ENCODE results near the gene ASGR2.
"Not testable (repeated sequence)": the region's sequence is repeated elsewhere in the genome, so short reads cannot be mapped to it uniquely, and the experiment has no call there.

Gene ASGR2, protein sequence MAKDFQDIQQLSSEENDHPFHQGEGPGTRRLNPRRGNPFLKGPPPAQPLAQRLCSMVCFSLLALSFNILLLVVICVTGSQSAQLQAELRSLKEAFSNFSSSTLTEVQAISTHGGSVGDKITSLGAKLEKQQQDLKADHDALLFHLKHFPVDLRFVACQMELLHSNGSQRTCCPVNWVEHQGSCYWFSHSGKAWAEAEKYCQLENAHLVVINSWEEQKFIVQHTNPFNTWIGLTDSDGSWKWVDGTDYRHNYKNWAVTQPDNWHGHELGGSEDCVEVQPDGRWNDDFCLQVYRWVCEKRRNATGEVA

DNA sequence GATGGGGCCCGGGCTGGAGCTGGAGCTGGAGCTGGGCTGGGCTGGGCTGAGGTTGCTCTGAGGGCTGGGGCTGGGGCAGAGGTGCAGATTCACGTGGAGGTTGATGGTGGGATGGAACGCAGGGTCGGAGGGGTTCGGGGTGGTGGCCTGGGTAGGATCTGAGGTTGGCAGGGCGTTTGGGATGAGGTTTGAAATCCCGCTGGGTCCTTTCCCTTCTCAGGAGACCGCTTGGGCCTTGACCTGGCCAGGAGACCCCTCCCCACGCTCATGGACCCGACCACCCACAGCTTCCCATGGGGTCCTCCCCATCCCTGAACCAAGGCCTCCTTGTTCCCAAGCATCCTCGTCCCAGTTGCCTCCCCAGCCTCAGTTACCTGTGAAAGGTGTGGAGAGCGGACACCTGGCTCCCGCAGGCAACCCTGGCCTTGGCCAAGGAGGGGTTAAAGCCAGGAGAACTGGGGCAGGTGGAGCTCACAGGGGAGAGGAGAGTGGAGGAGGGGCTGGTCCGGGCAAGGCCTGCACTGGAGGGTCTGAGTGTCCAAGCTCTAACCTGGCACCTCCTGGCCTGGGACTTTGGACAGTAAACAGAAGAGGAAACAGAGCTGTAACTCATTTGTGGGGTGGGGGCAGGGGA is at the start of gene ASGR2:
Gene ASGR2 (minus strand): TSS at position 582 of the 634 bp plus-strand sequence. CDS start 582 bp downstream, outside the sequence.
- no peak for DNase-seq (ENCODE audit: low read depth)

DNA sequence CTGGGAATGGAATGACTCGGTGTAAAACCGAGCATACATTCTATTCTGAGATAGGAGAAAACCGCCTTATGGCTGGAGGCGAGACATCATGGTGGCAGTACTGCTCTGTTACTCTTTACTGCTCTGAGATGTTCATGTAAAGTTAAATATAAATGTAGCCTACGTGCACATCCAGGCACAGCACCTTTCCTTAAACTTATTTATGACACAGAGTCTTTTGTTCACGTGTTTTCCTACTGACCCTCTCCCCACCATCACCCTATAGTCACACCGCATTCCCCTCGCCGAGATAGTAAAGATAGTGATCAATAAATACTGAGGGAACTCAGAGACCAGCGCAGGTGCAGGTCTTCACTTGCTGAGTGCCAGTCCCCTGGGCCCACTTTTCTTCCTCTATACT is 44.9 kb upstream of the ASGR2 start:
- not testable (repeated sequence) for DNase-seq (ENCODE audit: low read depth)

DNA sequence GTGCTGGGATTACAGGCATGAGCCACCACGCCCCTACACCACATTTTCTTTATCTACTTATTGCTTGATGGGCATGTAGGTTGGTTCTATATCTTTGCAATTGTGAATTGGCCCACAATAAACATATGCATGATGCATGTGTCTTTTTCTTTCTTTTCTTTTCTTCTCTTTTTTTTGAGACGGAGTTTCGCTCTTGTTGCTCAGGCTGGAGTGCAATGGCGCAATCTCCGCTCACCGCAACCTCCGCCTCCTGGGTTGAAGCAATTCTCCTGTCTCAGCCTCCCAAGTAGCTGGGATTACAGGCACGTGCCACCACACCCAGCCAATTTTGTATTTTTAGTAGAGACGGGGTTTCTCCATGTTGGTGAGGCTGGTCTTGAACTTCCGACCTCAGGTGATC is 43.8 kb upstream of the ASGR2 start:
- not testable (repeated sequence) for DNase-seq (ENCODE audit: low read depth)

DNA sequence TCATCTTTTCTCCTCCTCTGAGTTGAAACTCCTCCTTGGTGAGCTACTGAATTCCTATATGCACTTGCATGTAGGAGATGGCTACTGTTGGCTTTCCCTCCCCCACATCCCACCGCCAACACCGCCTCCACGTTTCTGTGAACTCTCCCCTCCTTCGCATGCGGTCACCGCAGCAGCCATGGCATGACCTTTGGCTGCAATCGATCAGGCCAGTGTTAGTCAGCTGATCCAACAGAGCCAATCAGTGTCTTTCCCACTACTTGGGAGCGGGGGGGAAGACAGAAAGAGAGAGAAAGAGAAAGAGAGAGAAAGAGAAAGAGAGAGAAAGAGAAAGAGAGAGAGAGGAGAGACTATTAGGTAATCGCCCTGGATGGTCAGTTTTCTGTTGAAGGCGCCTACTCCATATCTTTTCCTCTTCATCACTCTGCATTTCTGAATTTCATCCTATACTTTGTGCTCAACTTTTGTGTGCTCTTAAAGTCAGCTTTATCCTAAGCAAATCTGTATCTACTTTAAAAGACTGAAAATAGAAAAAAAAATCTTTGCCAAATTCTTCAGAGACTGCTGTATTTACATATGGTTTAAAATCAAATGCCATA is 41.8 kb upstream of the ASGR2 start:
- DNase-seq (ENCODE audit: low read depth) = no peak

DNA sequence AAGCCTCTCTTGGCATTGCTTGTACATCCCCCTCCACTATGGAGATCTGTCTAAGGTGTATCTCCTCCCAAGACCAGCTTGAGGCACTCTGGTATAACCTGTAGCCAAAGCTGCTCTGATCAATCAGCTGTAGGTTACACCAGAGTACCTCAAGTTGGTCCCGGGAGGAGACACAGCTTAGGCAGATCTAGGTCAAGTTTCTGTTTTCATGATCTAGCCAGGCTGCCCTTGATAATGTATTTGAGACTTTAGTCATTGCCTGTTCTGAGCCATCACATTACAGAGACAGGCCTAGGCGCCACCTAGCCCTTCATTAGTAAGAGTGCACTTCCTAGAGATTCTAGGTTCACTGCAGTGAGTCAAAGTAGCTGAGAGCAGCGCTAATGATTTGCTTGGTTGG is 33.1 kb upstream of the ASGR2 start:
- no peak for DNase-seq (ENCODE audit: low read depth)

DNA sequence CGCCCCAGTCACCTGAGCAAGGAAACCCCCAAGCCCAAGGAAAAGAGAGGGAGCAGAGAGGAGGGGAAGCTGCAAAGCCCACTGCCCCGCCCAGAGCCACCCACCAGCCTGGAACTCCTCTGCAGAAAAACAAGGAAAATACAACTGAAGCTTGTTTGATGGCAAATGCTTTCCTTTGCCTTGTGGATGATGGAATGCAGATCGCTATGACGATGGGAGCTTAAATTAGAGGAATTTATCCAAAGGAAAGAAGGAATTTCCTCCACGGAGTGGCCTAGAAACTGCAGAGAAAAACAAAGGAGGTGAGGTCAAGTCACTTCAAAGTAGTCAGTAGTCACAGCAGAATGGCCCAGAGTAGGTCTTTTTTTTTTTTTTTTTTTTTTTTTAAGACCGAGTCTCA is 31.5 kb upstream of the ASGR2 start:
- no peak for DNase-seq (ENCODE audit: low read depth)

DNA sequence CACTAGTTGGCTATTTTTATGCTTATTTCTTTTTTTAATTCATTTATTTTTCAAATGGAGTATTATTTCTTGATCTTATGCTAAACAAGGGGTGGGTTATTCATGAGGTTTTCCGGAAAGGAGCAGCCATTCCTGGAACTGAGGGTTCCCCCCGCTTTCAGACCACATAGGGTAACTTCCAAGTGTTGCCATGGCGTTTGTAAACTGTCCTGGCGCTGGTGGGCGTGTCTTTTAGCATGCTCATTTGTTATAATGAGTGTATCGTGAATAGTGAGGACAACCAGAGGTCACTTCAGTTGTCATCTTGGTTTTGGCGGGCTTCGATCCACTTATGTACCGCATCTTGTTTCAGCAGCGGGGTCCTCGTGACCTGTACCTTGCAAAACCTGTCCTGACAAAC is 29.6 kb upstream of the ASGR2 start:
- no peak for DNase-seq (ENCODE audit: low read depth)

DNA sequence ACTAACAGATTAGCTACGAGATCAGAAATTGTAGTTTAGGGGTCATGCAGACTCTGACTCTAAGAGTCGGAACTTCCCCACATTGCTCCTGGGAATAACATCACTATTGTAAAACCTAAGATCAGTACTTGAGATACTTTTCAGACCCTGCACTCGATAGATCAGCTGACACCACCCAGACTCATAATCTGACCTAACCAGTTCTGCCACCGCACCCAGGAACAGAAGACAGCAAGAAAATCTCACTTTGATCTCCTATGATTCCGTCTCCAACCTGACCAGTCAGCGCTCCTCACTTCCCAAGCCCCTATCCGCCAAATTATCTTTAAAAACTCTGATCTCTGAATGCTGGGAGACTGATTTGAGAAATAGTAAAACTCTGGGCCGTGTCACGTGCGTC is 27.2 kb upstream of the ASGR2 start:
- no peak for DNase-seq (ENCODE audit: low read depth)

DNA sequence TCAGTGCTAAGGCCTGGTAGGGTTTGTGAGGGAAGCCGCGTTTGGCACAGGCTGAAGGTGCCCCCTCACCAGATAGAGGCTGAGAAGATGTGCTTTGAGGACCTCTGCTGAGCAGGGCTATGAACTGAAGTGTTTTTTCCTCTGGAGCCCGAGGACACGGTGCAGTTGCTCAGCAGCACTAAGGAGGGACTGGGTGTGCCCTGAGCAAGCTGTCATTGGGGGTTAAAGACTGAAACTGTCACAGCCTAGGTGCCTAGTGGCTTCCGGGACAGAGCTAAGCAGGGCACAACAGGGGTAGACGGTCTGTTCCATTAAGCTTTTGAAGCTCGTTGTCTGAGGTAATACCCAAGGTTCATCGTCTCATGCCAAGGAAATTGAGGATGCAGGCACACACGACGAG is 24.8 kb upstream of the ASGR2 start:
- no peak for DNase-seq (ENCODE audit: low read depth)

DNA sequence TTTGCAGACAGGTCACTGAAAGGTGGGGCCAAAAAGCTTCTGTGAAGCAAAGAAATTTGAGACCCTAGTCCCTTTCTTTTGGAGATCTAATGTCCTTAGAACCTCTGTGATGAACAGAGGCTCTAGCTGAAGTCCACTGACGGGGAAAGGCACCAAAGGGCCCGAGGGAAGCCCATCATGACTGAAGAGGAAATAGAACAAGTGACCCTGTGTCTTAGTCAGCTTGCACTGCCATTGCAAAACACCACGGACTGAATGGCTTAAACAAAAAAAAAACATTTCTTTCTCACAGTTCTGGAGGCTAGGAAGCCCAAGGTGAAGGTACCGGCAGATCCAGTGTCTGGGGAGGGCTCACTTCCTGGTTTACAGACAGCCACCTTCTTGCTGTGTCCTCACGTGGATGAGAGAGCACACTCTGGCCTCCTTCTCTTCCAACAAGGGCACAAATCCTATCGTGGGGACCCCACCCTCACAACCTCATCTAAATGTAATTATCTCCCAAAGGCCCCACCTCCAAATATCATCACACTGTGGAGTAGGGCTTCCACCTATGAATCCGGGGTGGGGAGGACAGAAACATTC is 24.3 kb upstream of the ASGR2 start:
- no peak for DNase-seq (ENCODE audit: low read depth)

DNA sequence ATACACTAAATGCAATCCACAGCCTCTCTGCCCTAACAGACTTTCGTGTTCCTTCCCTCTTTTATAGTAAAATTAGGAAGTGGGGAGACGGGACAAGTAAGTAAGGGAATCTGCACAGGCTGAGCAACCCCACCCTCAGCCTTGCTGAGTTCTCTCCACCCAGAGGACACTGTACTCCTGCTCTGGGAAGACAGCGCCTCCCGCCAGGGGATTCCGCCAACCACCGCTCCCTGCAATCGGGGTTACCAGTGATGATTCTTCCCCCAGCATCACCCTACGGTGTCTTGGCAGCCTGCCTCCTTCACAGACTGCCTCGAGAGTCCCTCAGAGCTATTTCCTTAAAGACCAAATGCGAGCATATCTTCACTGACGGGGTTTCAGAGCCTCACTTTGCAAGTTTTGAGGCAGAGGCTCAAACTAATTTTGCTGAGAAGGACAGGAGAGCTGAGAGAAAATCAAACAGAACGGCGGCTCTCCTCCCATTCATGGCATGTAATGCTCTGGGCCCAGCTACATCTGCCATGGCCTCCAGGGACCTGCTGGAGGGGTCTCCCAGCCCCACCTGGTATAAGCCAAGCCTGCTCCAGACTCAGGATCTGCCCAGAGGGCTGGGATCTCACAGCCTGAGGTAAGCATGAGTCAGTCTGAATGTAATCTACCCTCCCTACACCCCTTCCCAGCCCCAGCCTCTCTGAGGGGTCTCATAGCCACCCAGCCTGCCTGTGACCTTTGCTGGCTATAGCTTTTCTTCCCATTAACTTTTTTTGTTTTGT is 22.7 kb upstream of the ASGR2 start:
- DNase-seq (ENCODE audit: low read depth) = peak; percentile 7

DNA sequence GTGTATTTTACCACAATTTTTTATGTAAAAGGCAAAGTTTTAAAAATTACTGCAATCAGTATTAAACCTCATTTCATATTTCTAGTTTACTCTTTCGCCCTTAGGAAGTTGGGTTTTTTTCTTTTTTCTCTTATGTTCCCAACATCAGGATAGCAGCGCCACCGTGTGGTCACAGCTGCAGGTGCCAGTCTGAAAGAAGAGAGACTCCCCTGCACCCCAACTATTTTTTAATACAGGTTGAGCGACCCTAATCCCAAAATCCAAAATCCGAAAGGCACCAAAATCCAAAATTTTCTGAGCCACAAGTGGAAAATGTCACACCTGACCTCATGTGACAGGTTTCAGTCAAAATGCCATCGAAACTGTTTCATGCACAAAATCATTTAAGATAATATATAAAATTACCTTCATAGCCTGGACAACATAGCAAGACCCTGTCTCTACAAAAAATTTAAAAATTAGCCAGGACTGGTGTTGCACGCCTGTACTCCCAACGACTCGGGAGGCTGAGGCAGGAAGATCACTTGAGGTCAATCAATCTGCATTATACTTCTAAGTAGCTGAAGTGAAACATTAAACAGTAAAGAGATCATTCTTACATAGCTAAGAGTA is 21.8 kb upstream of the ASGR2 start:
- peak; percentile 70 for DNase-seq (ENCODE audit: low read depth)

DNA sequence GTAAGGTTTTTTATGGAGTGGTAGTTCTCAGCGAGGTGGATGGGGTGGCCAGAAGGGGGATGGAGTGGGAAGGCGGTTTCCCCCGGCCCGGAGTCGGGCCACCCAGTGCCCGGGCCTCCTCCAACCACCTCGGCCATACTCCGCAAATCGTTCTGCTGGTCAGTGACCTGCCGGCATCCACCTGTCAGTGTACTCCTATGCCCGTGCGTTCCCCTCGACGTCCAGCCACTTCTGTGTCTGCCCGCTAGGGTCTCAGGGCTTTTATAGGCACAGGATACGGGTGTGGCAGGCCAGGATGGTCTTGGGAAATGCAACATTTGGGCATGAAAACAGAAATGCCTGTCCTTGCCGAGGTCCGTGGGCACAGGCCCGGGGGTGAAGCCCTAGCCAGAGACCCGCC is 19.3 kb upstream of the ASGR2 start:
- no peak for DNase-seq (ENCODE audit: low read depth)

DNA sequence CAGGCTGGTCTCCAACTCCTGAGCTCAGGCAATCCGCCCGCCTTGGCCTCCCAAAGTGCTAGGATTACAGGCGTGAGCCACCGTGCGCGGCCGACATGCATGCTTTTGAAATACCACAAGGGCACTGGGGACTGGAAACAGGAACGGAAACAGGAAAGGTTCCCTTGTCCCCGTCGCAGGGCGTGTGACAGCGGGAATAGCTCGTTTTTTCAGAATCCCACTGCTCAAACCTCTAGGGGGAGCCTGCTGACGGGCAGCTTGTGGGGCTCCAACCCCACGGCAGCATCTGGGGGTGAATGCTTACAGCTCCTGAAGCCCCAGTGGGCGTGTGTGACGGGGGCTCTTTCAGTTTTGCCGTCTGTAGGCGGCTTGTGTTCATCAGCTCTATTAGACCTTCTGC is 18.8 kb upstream of the ASGR2 start:
- DNase-seq (ENCODE audit: low read depth) = no peak

DNA sequence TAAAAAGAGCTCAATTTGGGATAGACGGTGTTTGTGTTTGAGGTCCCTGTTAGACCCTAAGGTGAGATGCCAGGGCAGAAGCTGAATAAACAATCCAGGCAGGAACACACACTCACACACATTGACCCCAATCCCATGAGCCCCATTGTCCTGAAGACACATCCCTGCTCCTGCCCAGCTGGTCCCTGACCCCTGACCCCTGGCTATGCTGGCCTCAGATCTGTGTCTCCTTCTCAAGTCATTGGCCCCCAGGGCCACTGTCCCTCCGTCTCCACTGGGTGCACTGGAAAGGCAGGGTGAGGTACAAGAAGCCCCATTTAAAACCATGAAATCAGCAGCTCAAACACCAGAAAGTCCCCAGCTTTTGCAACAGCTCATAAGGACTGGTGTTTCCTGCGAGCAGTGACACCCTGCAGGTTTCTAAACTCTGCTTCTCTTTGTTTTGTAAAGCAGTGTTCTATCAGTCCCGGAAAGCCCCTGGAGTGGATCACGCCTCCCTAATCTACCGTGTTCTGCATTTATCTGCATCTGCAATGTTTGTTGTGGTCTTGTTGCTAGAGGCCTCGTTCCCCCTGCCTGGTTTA is 18.0 kb upstream of the ASGR2 start:
- DNase-seq (ENCODE audit: low read depth) = no peak

DNA sequence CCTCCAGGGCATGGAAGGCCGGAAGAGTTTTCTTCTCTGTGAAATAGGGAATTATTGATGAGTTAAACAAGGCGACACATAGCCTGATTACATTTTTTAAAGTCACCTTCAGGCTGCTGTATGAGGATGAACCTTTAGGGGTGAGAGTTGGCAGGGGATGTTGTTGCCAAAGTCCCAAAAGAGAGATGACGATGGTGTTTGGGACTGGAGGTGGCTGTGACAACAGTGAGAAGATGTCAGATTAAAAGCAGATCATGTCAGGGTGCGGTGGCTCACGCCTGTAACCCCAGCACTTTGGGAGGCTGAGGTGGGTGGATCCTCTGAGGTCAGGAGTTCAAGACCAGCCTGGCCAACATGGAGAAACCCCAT is 16.8 kb upstream of the ASGR2 start:
- no peak for DNase-seq (ENCODE audit: low read depth)

DNA sequence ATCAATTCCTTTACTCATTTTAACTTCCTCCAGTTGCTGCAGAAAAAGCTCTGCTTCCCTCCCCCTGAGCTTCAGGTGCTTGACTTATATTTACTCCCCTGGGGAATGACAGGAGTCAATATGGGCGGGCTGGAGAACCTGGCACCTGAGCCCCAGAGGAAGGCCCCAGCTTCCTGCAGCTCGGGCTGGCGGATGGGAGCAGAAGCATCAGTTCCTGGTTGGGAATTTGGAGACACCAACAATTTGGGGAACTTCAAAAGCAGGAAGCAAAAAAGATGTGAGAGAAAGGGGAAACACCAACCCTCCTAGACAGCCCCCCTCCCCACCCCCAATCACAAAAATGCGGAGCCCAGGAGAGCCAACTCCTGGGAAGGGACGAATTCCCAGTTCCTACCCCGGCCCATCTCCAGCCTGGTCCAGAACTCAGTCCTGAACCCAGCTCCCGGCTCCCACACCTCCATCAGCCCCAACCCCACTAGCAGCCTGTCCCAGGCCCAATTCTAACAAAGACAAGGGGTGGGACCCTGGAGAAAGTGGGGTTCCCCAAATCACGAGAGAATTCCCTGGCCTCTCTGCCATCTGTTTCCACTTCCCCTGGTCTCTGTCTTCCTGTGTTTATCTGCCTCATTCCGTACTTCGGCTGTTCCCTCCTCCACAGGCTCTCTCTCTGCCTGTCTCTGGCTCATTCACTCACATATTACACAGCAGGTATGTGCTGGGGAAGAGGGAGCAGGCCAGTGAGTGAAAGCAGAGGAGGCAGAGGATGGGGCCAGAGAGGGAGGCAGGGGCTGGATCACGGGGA is 16.2 kb upstream of the ASGR2 start:
- DNase-seq (ENCODE audit: low read depth) = no peak

DNA sequence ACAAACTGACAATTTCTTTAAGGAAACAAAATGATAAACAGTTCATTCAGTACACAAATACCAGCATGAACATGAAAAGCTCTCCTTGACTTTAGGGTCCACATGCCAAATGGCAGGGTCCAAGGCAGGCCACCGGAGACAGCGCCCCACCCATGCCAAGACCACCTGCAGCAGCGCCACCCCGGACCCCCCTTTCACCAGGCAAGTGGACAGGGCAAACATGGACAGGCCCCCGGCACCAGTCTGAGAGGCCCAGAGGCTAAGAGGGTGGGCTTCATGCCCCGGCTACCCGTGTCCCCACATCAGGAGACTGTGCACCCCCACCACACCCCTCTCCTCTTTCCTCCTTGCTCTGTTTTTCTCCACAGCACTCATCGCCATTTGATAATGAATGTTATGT is 14.7 kb upstream of the ASGR2 start:
- no peak for DNase-seq (ENCODE audit: low read depth)

DNA sequence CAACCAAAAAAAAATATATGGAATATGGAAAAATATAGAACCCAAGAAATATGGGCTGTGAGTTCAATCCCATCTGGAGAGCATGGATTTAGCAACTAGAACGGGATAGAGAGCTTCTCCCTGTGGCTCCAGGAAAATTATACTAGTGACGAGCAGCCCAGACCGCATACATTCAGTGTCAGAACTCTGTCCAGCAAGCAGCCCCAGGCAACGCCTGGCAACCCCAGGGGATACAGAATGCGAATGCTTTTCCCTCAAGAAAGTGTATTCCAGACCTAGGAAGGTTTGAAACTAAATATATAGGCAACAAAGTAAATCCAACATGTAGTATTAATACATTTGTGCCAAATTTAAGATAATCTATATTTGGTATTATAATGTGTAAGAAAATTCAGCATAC is 13.5 kb upstream of the ASGR2 start:
- no peak for DNase-seq (ENCODE audit: low read depth)

DNA sequence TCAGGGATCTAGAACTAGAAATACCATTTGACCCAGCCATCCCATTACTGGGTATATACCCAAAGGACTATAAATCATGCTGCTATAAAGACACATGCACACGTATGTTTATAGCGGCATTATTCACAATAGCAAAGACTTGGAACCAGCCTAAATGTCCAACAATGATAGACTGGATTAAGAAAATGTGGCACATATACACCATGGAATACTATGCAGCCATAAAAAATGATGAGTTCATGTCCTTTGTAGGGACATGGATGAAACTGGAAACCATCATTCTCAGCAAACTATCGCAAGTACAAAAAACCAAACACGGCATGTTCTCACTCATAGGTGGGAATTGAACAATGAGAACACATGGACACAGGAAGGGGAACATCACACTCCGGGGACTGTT is 12.9 kb upstream of the ASGR2 start:
- DNase-seq (ENCODE audit: low read depth) = not testable (repeated sequence)

DNA sequence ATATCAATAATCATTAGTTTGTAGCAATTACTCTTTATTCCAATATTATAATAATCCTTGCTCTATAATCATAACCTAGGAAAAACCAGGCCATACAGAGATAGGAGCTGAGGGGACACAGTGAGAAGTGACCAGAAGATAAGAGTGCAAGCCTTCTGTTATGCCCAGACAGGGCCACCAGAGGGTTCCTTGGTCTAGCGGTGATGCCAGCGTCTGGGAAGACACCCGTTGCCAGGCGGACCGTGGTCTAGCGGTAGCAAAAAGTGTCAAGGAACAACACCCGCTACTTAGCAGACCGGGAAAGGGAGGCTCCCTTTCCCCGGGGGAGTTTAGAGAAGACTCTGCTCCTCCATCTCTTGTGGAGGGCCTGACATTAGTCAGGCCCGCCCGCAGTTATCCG is 11.8 kb upstream of the ASGR2 start:
- not testable (repeated sequence) for DNase-seq (ENCODE audit: low read depth)
